Right ventricle myocardium superior (tissue), 1 donor: Measurements from ENCODE around the gene UGT1A10. TPM values are rescaled to one million over a fixed set of nuclear protein-coding genes. Genes with fewer than 3 reads are reported as not detected.

Experiments used
- total RNA-seq: library from RNA; stranded (reverse); fragmentation: NEBNext Ultra II Directional; extraction: Animal tissue kit (Norgen Biotek cat#: 25700); gene quantifications from one replicate; pipeline ENCODE4 v1.2.1, GENCODE V29; 2021
- donor health status: DM: no; HTN: yes; CAD: no; lungs with severe emphysema.

The UGT1A10 gene
- total RNA-seq, 1 donor from 2014 or later, result not detected

Other genes with a start within 250 kb of the UGT1A10 start
- 18.0 TPM for gene USP40, start 69.7 kb upstream of the UGT1A10 start, total RNA-seq
- gene UGT1A8, start 18.8 kb upstream of the UGT1A10 start, total RNA-seq, result not detected
- not detected for gene UGT1A9, start 35.5 kb downstream of the UGT1A10 start, total RNA-seq
- gene UGT1A7, start 45.5 kb downstream of the UGT1A10 start, total RNA-seq, result not detected
- gene UGT1A6, start 56.4 kb downstream of the UGT1A10 start, total RNA-seq, result 0.32 TPM
- gene UGT1A5, start 76.5 kb downstream of the UGT1A10 start, total RNA-seq, result not detected
- not detected for gene UGT1A4, start 82.3 kb downstream of the UGT1A10 start, total RNA-seq
- gene UGT1A3, start 92.6 kb downstream of the UGT1A10 start, total RNA-seq, result not detected
- not detected for gene UGT1A1, start 123.8 kb downstream of the UGT1A10 start, total RNA-seq
- gene MROH2A, start 141.9 kb downstream of the UGT1A10 start, total RNA-seq, result not detected
- 0.40 TPM for gene HJURP, start 218.1 kb downstream of the UGT1A10 start, total RNA-seq